ENCODE measurements around the gene PIK3CG.

Gene PIK3CG

DNA sequence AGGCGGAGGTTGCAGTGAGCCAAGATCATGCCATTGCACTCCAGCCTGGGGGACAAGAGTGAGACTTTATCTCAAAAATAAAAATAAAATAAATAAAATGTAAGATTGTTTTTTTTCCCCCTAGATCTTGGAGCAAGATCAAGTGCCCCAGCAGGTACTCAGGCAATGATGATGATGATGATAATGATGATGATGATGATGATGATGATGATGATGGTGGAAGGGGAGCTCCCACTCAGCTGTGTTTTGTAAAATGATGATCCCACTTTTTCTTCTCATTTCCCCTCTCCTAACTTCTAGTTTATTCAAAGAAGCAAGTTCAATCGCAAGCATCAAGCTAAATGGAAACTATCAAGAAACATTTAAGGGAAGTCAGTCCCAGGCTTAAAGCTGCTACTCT is 50.3 kb downstream of the PIK3CG start:
- TF ChIP-seq TOX (CRISPR knock-in tag; IDR thresholded peaks at IDR 0.05; ENCODE audit: borderline replicate concordance) = no peak
- TF ChIP-seq ZNF70 (CRISPR knock-in tag; IDR thresholded peaks at IDR 0.05) = no peak
- TF ChIP-seq ZC3H10 (CRISPR knock-in tag; IDR thresholded peaks at IDR 0.05) = no peak
- TF ChIP-seq, protein P1, sequence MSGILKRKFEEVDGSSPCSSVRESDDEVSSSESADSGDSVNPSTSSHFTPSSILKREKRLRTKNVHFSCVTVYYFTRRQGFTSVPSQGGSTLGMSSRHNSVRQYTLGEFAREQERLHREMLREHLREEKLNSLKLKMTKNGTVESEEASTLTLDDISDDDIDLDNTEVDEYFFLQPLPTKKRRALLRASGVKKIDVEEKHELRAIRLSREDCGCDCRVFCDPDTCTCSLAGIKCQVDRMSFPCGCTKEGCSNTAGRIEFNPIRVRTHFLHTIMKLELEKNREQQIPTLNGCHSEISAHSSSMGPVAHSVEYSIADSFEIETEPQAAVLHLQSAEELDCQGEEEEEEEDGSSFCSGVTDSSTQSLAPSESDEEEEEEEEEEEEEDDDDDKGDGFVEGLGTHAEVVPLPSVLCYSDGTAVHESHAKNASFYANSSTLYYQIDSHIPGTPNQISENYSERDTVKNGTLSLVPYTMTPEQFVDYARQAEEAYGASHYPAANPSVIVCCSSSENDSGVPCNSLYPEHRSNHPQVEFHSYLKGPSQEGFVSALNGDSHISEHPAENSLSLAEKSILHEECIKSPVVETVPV (CRISPR knock-in tag; IDR thresholded peaks at IDR 0.05) = no peak
- TF ChIP-seq, protein P2, sequence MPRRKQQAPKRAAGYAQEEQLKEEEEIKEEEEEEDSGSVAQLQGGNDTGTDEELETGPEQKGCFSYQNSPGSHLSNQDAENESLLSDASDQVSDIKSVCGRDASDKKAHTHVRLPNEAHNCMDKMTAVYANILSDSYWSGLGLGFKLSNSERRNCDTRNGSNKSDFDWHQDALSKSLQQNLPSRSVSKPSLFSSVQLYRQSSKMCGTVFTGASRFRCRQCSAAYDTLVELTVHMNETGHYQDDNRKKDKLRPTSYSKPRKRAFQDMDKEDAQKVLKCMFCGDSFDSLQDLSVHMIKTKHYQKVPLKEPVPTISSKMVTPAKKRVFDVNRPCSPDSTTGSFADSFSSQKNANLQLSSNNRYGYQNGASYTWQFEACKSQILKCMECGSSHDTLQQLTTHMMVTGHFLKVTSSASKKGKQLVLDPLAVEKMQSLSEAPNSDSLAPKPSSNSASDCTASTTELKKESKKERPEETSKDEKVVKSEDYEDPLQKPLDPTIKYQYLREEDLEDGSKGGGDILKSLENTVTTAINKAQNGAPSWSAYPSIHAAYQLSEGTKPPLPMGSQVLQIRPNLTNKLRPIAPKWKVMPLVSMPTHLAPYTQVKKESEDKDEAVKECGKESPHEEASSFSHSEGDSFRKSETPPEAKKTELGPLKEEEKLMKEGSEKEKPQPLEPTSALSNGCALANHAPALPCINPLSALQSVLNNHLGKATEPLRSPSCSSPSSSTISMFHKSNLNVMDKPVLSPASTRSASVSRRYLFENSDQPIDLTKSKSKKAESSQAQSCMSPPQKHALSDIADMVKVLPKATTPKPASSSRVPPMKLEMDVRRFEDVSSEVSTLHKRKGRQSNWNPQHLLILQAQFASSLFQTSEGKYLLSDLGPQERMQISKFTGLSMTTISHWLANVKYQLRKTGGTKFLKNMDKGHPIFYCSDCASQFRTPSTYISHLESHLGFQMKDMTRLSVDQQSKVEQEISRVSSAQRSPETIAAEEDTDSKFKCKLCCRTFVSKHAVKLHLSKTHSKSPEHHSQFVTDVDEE (CRISPR knock-in tag; IDR thresholded peaks at IDR 0.05) = no peak
- no peak for TF ChIP-seq ZFP30 (CRISPR knock-in tag; IDR thresholded peaks at IDR 0.05)
- no peak for TF ChIP-seq CSDC2 (CRISPR knock-in tag; IDR thresholded peaks at IDR 0.05)
- no peak for TF ChIP-seq ISL1 (CRISPR knock-in tag; IDR thresholded peaks at IDR 0.05)
- ATAC-seq = no peak

DNA sequence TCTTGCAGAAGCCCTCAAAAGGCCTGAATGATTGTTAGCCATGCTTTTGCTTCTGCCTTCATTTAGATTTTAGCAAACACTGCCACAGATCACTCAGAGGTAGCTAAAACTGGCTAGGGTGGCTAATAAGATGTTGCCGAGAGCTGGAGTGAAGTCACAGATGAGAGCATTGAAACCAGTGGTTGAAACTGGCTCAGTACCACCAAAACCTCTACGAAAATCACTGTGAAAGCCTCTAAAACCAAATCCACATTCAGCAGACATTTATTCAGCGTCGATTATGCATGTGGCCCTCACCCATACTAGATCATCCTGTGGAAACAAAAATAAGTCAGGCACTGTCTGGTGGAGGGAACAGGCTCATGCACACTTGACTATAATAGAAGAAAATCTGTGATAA is 50.8 kb downstream of the PIK3CG start:
- TF ChIP-seq CSDC2 (CRISPR knock-in tag; IDR thresholded peaks at IDR 0.05) (no peak), ZC3H10 (CRISPR knock-in tag; IDR thresholded peaks at IDR 0.05) (no peak), TCF4 (CRISPR knock-in tag; IDR thresholded peaks at IDR 0.05; ENCODE audit: borderline replicate concordance) (no peak), RARB (CRISPR knock-in tag; IDR thresholded peaks at IDR 0.05) (no peak), BACH2 (CRISPR knock-in tag; IDR thresholded peaks at IDR 0.05; ENCODE audit: borderline replicate concordance) (no peak), TOX (CRISPR knock-in tag; IDR thresholded peaks at IDR 0.05; ENCODE audit: borderline replicate concordance) (no peak), SNAI2 (CRISPR knock-in tag; IDR thresholded peaks at IDR 0.05) (no peak), PPARA (CRISPR knock-in tag; IDR thresholded peaks at IDR 0.05; ENCODE audit: borderline replicate concordance) (no peak), ZNF8 (CRISPR knock-in tag; IDR thresholded peaks at IDR 0.05) (no peak), ESRRG (CRISPR knock-in tag; IDR thresholded peaks at IDR 0.05) (no peak), ZNF565 (CRISPR knock-in tag; conservative IDR thresholded peaks at IDR 0.05; ENCODE audit: low read depth) (no peak), OSR1 (CRISPR knock-in tag; IDR thresholded peaks at IDR 0.05) (no peak)
- TF ChIP-seq, protein P2 (CRISPR knock-in tag; IDR thresholded peaks at IDR 0.05) = no peak
- TF ChIP-seq, protein P3, sequence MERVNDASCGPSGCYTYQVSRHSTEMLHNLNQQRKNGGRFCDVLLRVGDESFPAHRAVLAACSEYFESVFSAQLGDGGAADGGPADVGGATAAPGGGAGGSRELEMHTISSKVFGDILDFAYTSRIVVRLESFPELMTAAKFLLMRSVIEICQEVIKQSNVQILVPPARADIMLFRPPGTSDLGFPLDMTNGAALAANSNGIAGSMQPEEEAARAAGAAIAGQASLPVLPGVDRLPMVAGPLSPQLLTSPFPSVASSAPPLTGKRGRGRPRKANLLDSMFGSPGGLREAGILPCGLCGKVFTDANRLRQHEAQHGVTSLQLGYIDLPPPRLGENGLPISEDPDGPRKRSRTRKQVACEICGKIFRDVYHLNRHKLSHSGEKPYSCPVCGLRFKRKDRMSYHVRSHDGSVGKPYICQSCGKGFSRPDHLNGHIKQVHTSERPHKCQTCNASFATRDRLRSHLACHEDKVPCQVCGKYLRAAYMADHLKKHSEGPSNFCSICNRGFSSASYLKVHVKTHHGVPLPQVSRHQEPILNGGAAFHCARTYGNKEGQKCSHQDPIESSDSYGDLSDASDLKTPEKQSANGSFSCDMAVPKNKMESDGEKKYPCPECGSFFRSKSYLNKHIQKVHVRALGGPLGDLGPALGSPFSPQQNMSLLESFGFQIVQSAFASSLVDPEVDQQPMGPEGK (CRISPR knock-in tag; IDR thresholded peaks at IDR 0.05; ENCODE audit: borderline replicate concordance) = no peak
- no peak for ATAC-seq

DNA sequence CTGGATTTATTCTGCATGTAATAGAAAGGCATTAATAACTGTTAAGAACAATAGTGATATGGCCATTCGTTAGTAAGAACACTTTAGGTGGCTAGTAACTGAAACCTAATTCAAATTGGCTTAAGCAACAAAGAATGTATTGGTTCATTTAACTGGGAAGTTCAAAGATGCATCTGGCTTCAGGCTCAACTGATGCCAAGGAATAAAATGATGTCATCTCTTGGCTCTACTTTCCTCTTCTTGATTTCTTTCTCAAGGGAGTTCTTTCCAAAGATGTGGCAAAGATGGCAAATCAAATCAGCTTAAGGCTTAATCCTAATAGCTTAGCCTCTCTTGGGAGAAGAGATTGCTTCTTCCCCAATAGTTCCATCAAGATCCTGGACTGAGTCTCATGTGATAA is 51.6 kb downstream of the PIK3CG start:
- no peak for ATAC-seq
- TF ChIP-seq, protein P1 (CRISPR knock-in tag; IDR thresholded peaks at IDR 0.05) = no peak
- TF ChIP-seq ISL1 (CRISPR knock-in tag; IDR thresholded peaks at IDR 0.05) (peak; percentile 50), TOX (CRISPR knock-in tag; IDR thresholded peaks at IDR 0.05; ENCODE audit: borderline replicate concordance) (no peak), ZFP30 (CRISPR knock-in tag; IDR thresholded peaks at IDR 0.05) (no peak)
